Fibroblast of lung (primary cell): ENCODE data around the gene LSMEM2. TPM values are rescaled to one million over a fixed set of nuclear protein-coding genes. Genes with fewer than 3 reads are reported as not detected.

Experiments used
- DNase-seq, 2 donors: peaks; one replicate each; pipeline versions ENCODE4 v3.0.0 to v3.0.0-alpha.2; 2010; ENCODE audit warnings: low read depth in 2 of 2
- H2AFZ ChIP-seq: 2 replicates; pipeline ENCODE4 v1.5.1; 2012; ENCODE audit warnings: low read length, control low read depth, inconsistent platforms
- H3K27ac ChIP-seq: 2 replicates; pipeline ENCODE4 v1.5.1; 2011; ENCODE audit warnings: low read length, control low read depth; ENCODE audit not compliant: insufficient read depth
- H3K27me3 ChIP-seq: 2 replicates; pipeline ENCODE4 v1.5.1; 2011; ENCODE audit warnings: mild to moderate bottlenecking, low read length; ENCODE audit not compliant: control insufficient read depth, insufficient read depth
- H3K36me3 ChIP-seq: 2 replicates; pipeline ENCODE4 v1.5.1; 2011; ENCODE audit warnings: low read length; ENCODE audit not compliant: control insufficient read depth, insufficient read depth
- H3K4me1 ChIP-seq: 2 replicates; pipeline ENCODE4 v1.5.1; 2011; ENCODE audit warnings: low read length; ENCODE audit not compliant: control insufficient read depth, insufficient read depth; ENCODE audit errors: extremely low read depth
- H3K4me2 ChIP-seq: 2 replicates; pipeline ENCODE4 v1.5.1; 2011; ENCODE audit warnings: low read length, control low read depth; ENCODE audit not compliant: insufficient read depth; ENCODE audit errors: extremely low read depth
- H3K4me3 ChIP-seq, 4 experiments: fragments of 200-600 bp in 1 of 4; sonication (generic) in 1 of 4; replicated peaks in 1 of 4; 2 replicates each; pipeline ENCODE4 v1.5.1; 2011 to 2016; ENCODE audit warnings: low read length in 4 of 4, low read depth in 3 of 4, mild to moderate bottlenecking in 3 of 4, control low read depth in 2 of 4, inconsistent platforms in 1 of 4, mixed read lengths in 1 of 4; ENCODE audit not compliant: insufficient read depth in 1 of 4; ENCODE audit errors: control extremely low read depth in 1 of 4
- H3K79me2 ChIP-seq: 2 replicates; pipeline ENCODE4 v1.5.1; 2012; ENCODE audit warnings: mild to moderate bottlenecking, low read length, inconsistent platforms; ENCODE audit not compliant: control insufficient read depth, insufficient read depth
- H3K9ac ChIP-seq: 2 replicates; pipeline ENCODE4 v1.5.1; 2011; ENCODE audit warnings: mild to moderate bottlenecking, low read length, control low read depth; ENCODE audit not compliant: insufficient read depth
- H3K9me3 ChIP-seq: 2 replicates; pipeline ENCODE4 v1.5.1; 2012; ENCODE audit warnings: low read depth, low read length; ENCODE audit not compliant: control insufficient read depth, insufficient read depth
- H4K20me1 ChIP-seq: 2 replicates; pipeline ENCODE4 v1.5.1; 2011; ENCODE audit warnings: low read length; ENCODE audit not compliant: control insufficient read depth, insufficient read depth; ENCODE audit errors: extremely low read depth
- EZH2 ChIP-seq: IDR thresholded peaks from 2 replicates; pipeline ENCODE4 v1.5.1; 2012; ENCODE audit warnings: low read length, control low read depth, mild to moderate bottlenecking; ENCODE audit errors: missing control alignments
- polyA plus RNA-seq, 2 donors: library from polyadenylated mRNA; depleted of rRNA in 1 of 2; stranded (reverse) in 1 of 2; unstranded in 1 of 2; fragments of >200 nt; gene quantifications; 2 replicates each; pipeline ENCODE4 v1.2.1, GENCODE V29; 2011 to 2012; ENCODE audit warnings: missing spikeins in 1 of 2
- total RNA-seq: library from RNA; depleted of rRNA; stranded (reverse); fragments of >200 nt; gene quantifications from 2 replicates; pipeline ENCODE4 v1.2.1, GENCODE V29; 2014
- TF ChIP-seq, protein P1 (sequence below), 2 donors: IDR thresholded peaks in 1 of 2; conservative IDR thresholded peaks in 1 of 2; 1 replicate in 1 of 2; 2 replicates in 1 of 2; pipeline ENCODE4 v1.5.1; 2011 to 2012; ENCODE audit warnings: low read length in 2 of 2, control low read depth in 1 of 2, inconsistent platforms in 1 of 2, low read depth in 1 of 2, mild to moderate bottlenecking in 1 of 2

The LSMEM2 gene
- total and polyA plus RNA-seq, 2 donors (not counting 1 experiment from before 2014, with no cell fraction given) = not detected

DNA sequence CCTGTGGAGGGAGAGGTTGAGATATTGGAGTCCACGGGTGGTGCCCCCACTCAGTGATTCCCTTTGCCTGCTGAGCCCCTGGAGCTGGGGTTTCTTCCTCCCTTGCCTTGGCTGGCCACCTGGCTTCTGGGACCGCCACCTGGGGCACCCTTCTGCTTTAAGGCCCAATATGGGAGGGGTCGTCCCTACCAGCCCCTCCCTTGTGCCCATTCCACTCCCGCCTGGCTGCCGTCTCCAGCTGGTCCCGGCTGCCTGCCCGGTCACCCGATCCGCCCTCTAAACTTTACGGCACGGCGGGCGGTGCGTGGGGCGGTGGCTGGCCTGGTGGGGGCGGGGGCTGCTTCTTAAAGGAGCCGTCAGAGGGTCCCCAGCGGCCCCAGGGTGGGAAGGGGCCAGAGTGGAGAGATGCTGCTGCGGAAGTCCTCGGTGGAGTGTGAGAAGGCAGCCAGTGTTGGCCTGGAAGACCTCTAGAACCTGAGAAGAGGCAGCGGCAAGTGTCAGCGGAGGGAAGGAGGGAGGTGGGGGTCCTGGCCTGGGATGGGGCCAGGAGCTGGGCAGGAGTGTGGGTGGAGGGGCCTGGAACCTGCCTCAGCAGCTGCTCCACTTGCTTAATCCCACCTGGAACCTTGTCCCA, 11.5 kb upstream of the LSMEM2 start:
- Histone ChIP-seq H3K4me2 (peak overlapping the region; percentile 73), H3K4me1 (peaks cover 60% of the 10 kb centered on the region), H3K9me3 (no peaks in the 10 kb centered on the region), H3K36me3 (peaks cover 2% of the 10 kb centered on the region), H2AFZ (peak overlapping the region; percentile 43), H3K4me3 (peak overlapping the region; percentile 46 to 64 (median 55)), H3K79me2 (no peaks in the 10 kb centered on the region), H3K9ac (peak overlapping the region; percentile 45), H3K27ac (no peak overlapping the region), H3K27me3 (no peaks in the 10 kb centered on the region), H4K20me1 (no peaks in the 10 kb centered on the region)
- peak in 1 of 2 donors; percentile 28 for DNase-seq
- TF ChIP-seq EZH2 = no peak
- TF ChIP-seq, protein P1, sequence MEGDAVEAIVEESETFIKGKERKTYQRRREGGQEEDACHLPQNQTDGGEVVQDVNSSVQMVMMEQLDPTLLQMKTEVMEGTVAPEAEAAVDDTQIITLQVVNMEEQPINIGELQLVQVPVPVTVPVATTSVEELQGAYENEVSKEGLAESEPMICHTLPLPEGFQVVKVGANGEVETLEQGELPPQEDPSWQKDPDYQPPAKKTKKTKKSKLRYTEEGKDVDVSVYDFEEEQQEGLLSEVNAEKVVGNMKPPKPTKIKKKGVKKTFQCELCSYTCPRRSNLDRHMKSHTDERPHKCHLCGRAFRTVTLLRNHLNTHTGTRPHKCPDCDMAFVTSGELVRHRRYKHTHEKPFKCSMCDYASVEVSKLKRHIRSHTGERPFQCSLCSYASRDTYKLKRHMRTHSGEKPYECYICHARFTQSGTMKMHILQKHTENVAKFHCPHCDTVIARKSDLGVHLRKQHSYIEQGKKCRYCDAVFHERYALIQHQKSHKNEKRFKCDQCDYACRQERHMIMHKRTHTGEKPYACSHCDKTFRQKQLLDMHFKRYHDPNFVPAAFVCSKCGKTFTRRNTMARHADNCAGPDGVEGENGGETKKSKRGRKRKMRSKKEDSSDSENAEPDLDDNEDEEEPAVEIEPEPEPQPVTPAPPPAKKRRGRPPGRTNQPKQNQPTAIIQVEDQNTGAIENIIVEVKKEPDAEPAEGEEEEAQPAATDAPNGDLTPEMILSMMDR (conservative IDR thresholded peaks at IDR 0.05 in 1 of 2, IDR thresholded peaks at IDR 0.05 in 1 of 2; ENCODE audit: low read depth in 1 of 2, low read length in 2 of 2) = no peak

- H3K4me2 ChIP-seq = peak overlapping the region; percentile 73
- no peaks in the 10 kb centered on the region for H3K27me3 ChIP-seq
- H4K20me1 ChIP-seq = no peaks in the 10 kb centered on the region
- H3K36me3 ChIP-seq = no peaks in the 10 kb centered on the region
- no peaks in the 10 kb centered on the region for H3K9me3 ChIP-seq
- no peak overlapping the region for H2AFZ ChIP-seq
- H3K27ac ChIP-seq = no peak overlapping the region
- H3K9ac ChIP-seq = no peak overlapping the region
- H3K4me1 ChIP-seq = peaks cover 64% of the 10 kb centered on the region
- no peaks in the 10 kb centered on the region for H3K79me2 ChIP-seq
- TF ChIP-seq, protein P1 (conservative IDR thresholded peaks at IDR 0.05 in 1 of 2, IDR thresholded peaks at IDR 0.05 in 1 of 2; ENCODE audit: low read depth in 1 of 2, low read length in 2 of 2) = no peak
- no peak for TF ChIP-seq EZH2
- DNase-seq = no peak
- H3K4me3 ChIP-seq = peak overlapping the region in 2 of 4 experiments; percentile 57 to 64
Observed at GRCh38 chr3:50268276-50268675, 10.6 kb upstream of the LSMEM2 start.

DNA sequence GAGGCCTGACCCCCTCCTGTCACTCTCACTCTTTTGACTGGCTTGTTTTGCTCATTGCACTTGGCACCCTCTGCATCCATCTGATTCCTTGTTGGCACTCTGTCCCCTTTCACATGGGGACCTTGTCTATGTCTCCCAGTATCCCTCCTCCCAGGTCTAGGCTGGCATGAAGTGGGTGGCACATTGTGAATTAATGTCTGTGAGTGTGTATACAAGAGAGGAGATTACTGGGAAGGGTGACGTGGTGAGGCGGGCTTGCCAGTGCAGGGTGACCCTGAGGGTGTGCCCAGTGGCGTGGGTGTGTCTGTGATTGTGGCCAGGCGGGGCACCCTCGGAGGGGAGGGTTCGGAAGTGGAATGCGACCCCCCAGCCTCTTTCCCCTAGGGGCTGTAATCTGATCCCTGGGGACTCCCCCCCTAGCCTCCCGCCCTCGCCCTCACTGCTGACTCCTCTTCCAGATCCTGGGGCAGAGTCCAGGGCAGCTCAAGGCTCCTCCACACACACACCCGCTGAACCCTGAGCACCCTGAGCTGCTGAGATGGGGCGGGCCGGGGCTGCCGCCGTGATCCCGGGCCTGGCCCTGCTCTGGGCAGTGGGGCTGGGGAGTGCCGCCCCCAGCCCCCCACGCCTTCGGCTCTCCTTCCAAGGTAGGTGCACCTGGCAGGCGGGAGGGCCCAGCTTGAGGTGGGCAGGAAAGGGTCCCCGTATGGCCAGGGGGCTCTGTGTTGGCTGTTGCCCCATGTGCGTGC, 10.0 kb upstream of the LSMEM2 start, which contains the start of gene SEMA3B:
TSS of gene SEMA3B (plus strand) at position 445 of the 749 bp plus-strand sequence. CDS start at position 539, 94 bp downstream.
- Histone ChIP-seq H4K20me1 (no peaks in the 10 kb centered on the region), H3K9me3 (no peaks in the 10 kb centered on the region), H3K4me3 (peak within 1 kb of the TSS; percentile 46 to 64 (median 55)), H3K79me2 (no peaks in the 10 kb centered on the region), H3K4me2 (peak within 1 kb of the TSS; percentile 88), H2AFZ (no peak within 1 kb of the TSS), H3K27me3 (no peaks in the 10 kb centered on the region), H3K9ac (no peak within 1 kb of the TSS), H3K36me3 (no peaks in the 10 kb centered on the region), H3K4me1 (peaks cover 63% of the 10 kb centered on the region), H3K27ac (peak within 1 kb of the TSS; percentile 14)
- TF ChIP-seq, protein P1 (conservative IDR thresholded peaks at IDR 0.05 in 1 of 2, IDR thresholded peaks at IDR 0.05 in 1 of 2; ENCODE audit: low read depth in 1 of 2, low read length in 2 of 2) = no peak
- DNase-seq = peak; percentile 29 to 71
